IMR-90 (cell line): ENCODE results near the gene BAIAP2. TPM values are rescaled to one million over a fixed set of nuclear protein-coding genes. Genes with fewer than 3 reads are reported as not detected.

Experiments
- ATAC-seq: fragments of 200-7000 bp; cut with Tn5 transposase; 2 replicates; pipeline ENCODE4 v1.9.1; 2020; ENCODE audit warnings: low read depth, mild to moderate bottlenecking, moderate library complexity
- BruUV-seq: library from RNA; stranded (reverse); fragments of 400-500 nt; replicated peaks from 2 replicates; lab custom pipeline; 2021; lab: Mats Ljungman, UMichigan
- CTCF ChIA-PET: fragments of 300-600 bp; formaldehyde crosslinking; extraction: SDS; loops from one replicate; lab custom pipeline; 2021; ENCODE audit warnings: antibody characterized with exemption; lab: Yijun Ruan, JAX
- POLR2A ChIA-PET: fragments of 300-600 bp; sonication (Branson Sonifier 250); formaldehyde crosslinking; loops from one replicate; lab custom pipeline; 2022; ENCODE audit warnings: antibody characterized with exemption; ENCODE audit not compliant: unreplicated experiment; lab: Charles Lee
- DNase-seq: peaks from one replicate; pipeline ENCODE4 v3.0.0; 2013
- H2AFZ ChIP-seq: replicated peaks from 2 replicates; pipeline ENCODE3; 2013; ENCODE audit warnings: low read length, mild to moderate bottlenecking; ENCODE audit not compliant: poor library complexity
- H2AK5ac ChIP-seq: 2 replicates; pipeline ENCODE4 v1.6.1; 2013; ENCODE audit warnings: low read depth, low read length, inconsistent platforms
- H2AK9ac ChIP-seq: replicated peaks from 2 replicates; pipeline ENCODE3; 2013; ENCODE audit warnings: mild to moderate bottlenecking, low read depth, low read length, moderate library complexity; ENCODE audit not compliant: poor library complexity
- H2BK120ac ChIP-seq: 2 replicates; pipeline ENCODE4 v1.6.1; 2013; ENCODE audit warnings: low read depth, low read length, inconsistent platforms
- H2BK15ac ChIP-seq: 3 replicates; pipeline ENCODE4 v1.6.1; 2013; ENCODE audit warnings: low read depth, low read length, inconsistent platforms
- H2BK20ac ChIP-seq: 2 replicates; pipeline ENCODE4 v1.6.1; 2013; ENCODE audit warnings: low read depth, mild to moderate bottlenecking, inconsistent platforms, low read length, moderate library complexity
- H2BK5ac ChIP-seq: 2 replicates; pipeline ENCODE4 v1.6.1; 2013; ENCODE audit warnings: mild to moderate bottlenecking, low read depth, low read length, inconsistent platforms; ENCODE audit not compliant: poor library complexity, severe bottlenecking
- H3K14ac ChIP-seq: replicated peaks from 2 replicates; pipeline ENCODE4 v1.6.1; 2013; ENCODE audit warnings: low read depth, low read length, inconsistent platforms
- H3K18ac ChIP-seq: 2 replicates; pipeline ENCODE4 v1.6.1; 2013; ENCODE audit warnings: low read depth, low read length, control low read depth
- H3K23ac ChIP-seq: 2 replicates; pipeline ENCODE4 v1.6.1; 2013; ENCODE audit warnings: low read depth, low read length, inconsistent platforms
- H3K27ac ChIP-seq: 2 replicates; pipeline ENCODE4 v1.5.1; 2013; ENCODE audit warnings: mild to moderate bottlenecking, control low read depth, low read length; ENCODE audit not compliant: insufficient read depth
- H3K27me3 ChIP-seq: 2 replicates; pipeline ENCODE4 v1.6.1; 2013; ENCODE audit warnings: low read length; ENCODE audit not compliant: control insufficient read depth, insufficient read depth
- H3K36me3 ChIP-seq: 2 replicates; pipeline ENCODE4 v1.6.1; 2013; ENCODE audit warnings: low read length, mixed read lengths; ENCODE audit not compliant: control insufficient read depth, insufficient read depth
- H3K4ac ChIP-seq: 2 replicates; pipeline ENCODE4 v1.6.1; 2013; ENCODE audit warnings: low read depth, low read length, inconsistent platforms
- H3K4me1 ChIP-seq: 2 replicates; pipeline ENCODE4 v1.6.1; 2013; ENCODE audit warnings: low read length, mixed read lengths; ENCODE audit not compliant: control insufficient read depth, insufficient read depth
- H3K4me2 ChIP-seq: 2 replicates; pipeline ENCODE4 v1.6.1; 2013; ENCODE audit warnings: low read depth, mild to moderate bottlenecking, control low read depth, low read length, moderate library complexity
- H3K4me3 ChIP-seq: 2 replicates; pipeline ENCODE4 v1.5.1; 2013; ENCODE audit warnings: low read depth, mild to moderate bottlenecking, control low read depth, low read length, moderate library complexity; ENCODE audit not compliant: insufficient read depth
- H3K56ac ChIP-seq: 2 replicates; pipeline ENCODE4 v1.6.1; 2013; ENCODE audit warnings: low read length, inconsistent platforms; ENCODE audit not compliant: insufficient read depth; ENCODE audit errors: extremely low read depth
- H3K79me1 ChIP-seq, 2 experiments: 2 replicates each; pipeline ENCODE4 v1.6.1; 2013; ENCODE audit warnings: low read length in 2 of 2, inconsistent platforms in 1 of 2, low read depth in 1 of 2
- H3K9ac ChIP-seq: 2 replicates; pipeline ENCODE4 v1.6.1; 2013; ENCODE audit warnings: low read depth, low read length, control low read depth
- H3K9me1 ChIP-seq: 2 replicates; pipeline ENCODE4 v1.6.1; 2013; ENCODE audit warnings: low read length, inconsistent platforms; ENCODE audit not compliant: insufficient read depth
- H3K9me3 ChIP-seq: 2 replicates; pipeline ENCODE4 v1.6.1; 2013; ENCODE audit warnings: low read length; ENCODE audit not compliant: control insufficient read depth, insufficient read depth
- H4K20me1 ChIP-seq: 2 replicates; pipeline ENCODE4 v1.6.1; 2013; ENCODE audit warnings: low read length, inconsistent platforms; ENCODE audit not compliant: insufficient read depth
- H4K5ac ChIP-seq: 2 replicates; pipeline ENCODE4 v1.6.1; 2013; ENCODE audit warnings: mild to moderate bottlenecking, low read depth, low read length, control low read depth
- H4K8ac ChIP-seq, 2 experiments: 2 replicates each; pipeline ENCODE4 v1.6.1; 2013; ENCODE audit warnings: low read depth in 2 of 2, low read length in 2 of 2, control low read depth in 1 of 2, inconsistent platforms in 1 of 2
- H4K91ac ChIP-seq: 2 replicates; pipeline ENCODE4 v1.6.1; 2013; ENCODE audit warnings: low read depth, low read length, inconsistent platforms; ENCODE audit not compliant: insufficient read depth
- CHD1 ChIP-seq: IDR thresholded peaks from 2 replicates; pipeline ENCODE4 v1.6.1; 2012; ENCODE audit warnings: low read depth, low read length, improper control_type of control experiment
- MAFK ChIP-seq: IDR thresholded peaks from 2 replicates; pipeline ENCODE4 v1.6.1; 2012; ENCODE audit warnings: low read depth, low read length, improper control_type of control experiment
- MXI1 ChIP-seq: IDR thresholded peaks from 2 replicates; pipeline ENCODE4 v1.6.1; 2012; ENCODE audit warnings: low read depth, mild to moderate bottlenecking, low read length, moderate library complexity, borderline replicate concordance
- SMC3 ChIP-seq: fragments of 150-350 bp; IDR thresholded peaks from 2 replicates; pipeline ENCODE4 v1.6.1; 2016; ENCODE audit warnings: low read depth, mild to moderate bottlenecking, antibody characterized with exemption, low read length, moderate library complexity
- WGBS, 2 experiments: methylation state at CpG; one replicate each; pipeline versions ENCODE4 v1.1.5 to v1.1.7; 2013; ENCODE audit warnings: missing lambda C conversion rate in 2 of 2; ENCODE audit not compliant: insufficient read length in 1 of 2; ENCODE audit errors: extremely low coverage in 2 of 2; 5-methylcytosine and 5-hydroxymethylcytosine counted together
- dilution Hi-C: fragments of 300-500 bp; cut with HindIII; formaldehyde crosslinking; loops from one replicate; pipeline ENCODE4 v1.14.3; 2018; ENCODE audit warnings: low sequenced_read_pairs; ENCODE audit not compliant: unreplicated experiment
- in situ Hi-C: fragments of 300-500 bp; cut with MboI; formaldehyde crosslinking; loops from 3 replicates; pipeline ENCODE4 v1.14.3; 2019; ENCODE audit warnings: low sequenced_read_pairs, inconsistent platforms, mixed read lengths
- intact Hi-C: fragments of 100-400 bp; cut with micrococcal nuclease; formaldehyde crosslinking; loops from 2 replicates; pipeline ENCODE4 v1.10.0; 2022
- polyA plus RNA-seq, 3 experiments: library from polyadenylated mRNA; depleted of rRNA; stranded (reverse); fragments of >200 nt; gene quantifications; 2 replicates each; pipeline ENCODE4 v1.2.3, GENCODE V29; 2012; ENCODE audit warnings: low replicate concordance in 1 of 3
- total RNA-seq: library from RNA; depleted of rRNA; stranded (reverse); fragments of >200 nt; gene quantifications from 2 replicates; pipeline ENCODE4 v1.2.3, GENCODE V29; 2012

The BAIAP2 gene
- total and polyA plus RNA-seq, 2 of the 4 experiments (the other 2 are of a cell fraction), result 18.3 to 32.6 TPM

DNA sequence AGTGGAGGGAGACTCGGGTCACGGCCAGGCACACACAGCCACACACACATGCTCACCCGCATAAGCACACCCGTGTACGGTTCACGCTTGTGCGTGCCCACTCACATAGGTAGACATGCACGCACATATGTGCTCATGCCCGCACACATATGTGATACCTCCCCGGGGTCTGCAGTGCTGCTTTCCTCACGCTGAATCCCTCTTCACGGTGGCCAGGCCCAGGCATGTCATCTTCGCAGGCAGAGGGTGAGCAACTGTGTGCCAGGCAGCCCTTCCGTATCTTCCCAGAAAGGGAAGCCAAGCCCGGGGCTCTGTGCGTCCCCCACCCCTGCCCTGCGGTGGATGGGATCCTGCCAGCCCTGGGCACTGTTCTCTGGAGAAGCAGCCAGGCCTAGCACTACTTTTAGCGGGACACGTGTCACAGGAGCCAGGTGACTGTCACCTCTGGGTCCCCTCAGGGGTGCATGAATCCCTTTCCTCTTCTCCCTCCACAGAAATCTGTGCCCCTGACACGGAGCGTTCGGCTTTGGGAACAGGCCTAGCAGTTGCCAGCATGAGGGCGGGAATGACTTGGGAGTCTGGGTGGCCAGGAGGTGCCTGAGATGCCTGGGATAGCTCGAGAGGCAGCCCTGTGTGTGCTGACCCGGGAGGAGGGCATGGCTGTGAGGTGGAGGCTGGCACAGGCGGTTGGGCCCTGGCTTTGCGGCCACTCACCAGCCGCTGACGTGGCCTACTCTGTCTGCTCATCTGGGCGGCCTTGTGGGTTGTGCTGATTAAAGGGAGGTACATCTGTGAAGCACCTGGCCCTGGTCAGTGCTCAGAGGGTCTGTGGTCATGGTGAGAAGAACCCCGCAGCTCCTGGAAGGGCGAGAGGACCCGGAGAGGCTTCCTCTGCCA lies 47.5 kb downstream of the BAIAP2 start (continued):
- TF ChIP-seq MXI1, result no peak

DNA sequence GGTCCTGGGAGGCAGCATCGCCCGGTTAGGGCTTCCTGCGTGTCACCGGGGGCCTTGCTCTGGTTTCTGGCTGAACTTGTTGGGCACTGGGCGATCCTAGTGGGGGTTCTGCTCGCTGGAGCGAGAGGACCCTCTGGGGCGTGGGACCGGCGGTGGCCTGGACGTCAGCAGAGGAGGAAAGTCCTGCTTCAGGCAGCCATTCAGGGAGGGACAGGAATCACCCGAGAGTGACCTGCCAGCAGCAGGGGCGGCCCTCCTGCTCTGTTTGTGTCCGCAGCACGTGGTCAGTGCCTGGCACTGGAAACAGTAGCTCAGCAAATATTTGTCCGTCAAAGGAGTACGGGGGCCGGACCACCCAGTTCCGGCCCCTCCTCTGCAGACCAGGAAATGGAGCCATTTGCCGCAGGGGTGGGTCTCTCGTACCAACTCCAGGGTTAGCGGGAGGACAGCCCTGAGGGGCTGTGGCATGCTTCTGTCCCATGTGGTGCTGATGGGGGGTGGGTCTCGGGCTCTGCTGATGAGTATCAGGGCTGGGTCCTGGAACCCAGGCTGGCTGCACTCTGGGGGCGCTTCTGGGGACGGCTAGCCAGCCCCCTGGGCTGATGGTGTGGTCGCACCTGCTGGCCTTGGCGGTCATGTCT lies 48.3 kb downstream of the BAIAP2 start:
- H3K4me2 ChIP-seq, result no peak overlapping the region
- H3K23ac ChIP-seq, result no peak overlapping the region
- WGBS, 2 experiments, result 67% methylated on average over 9 of the region's 27 CpGs; no CpG with 5 or more reads in 1 of the 2 experiments
- in situ Hi-C loops (no loop called here), intact Hi-C loops (no loop called here), dilution Hi-C loops (no loop called here)
- no peak overlapping the region for H3K14ac ChIP-seq
- H3K4me1 ChIP-seq, result no peaks in the 10 kb centered on the region
- no peak overlapping the region for H2BK120ac ChIP-seq
- H4K5ac ChIP-seq, result no peak overlapping the region
- H2AK9ac ChIP-seq, result no peak overlapping the region
- 0 out of 4 replicates have a peak, but pooled peaks cover 0 to 3% of the 10 kb centered on the region in 2 experiments for H3K79me1 ChIP-seq
- BruUV-seq, result no TSS peak
- H3K27ac ChIP-seq, result no peak overlapping the region
- H3K4me3 ChIP-seq, result no peak overlapping the region
- ATAC-seq (no peak), DNase-seq (no peak)
- no peak overlapping the region for H2AK5ac ChIP-seq
- peak overlapping the region; percentile 43 for H2AFZ ChIP-seq
- H3K36me3 ChIP-seq, result peaks cover 14% of the 10 kb centered on the region; the same call in 1 of the 2 replicates
- no peak overlapping the region for H3K9ac ChIP-seq
- H4K20me1 ChIP-seq, result no peaks in the 10 kb centered on the region; the same call in 1 of the 2 replicates
- H2BK15ac ChIP-seq, result no peak overlapping the region
- no peak overlapping the region for H2BK5ac ChIP-seq
- H3K18ac ChIP-seq, result no peak overlapping the region
- TF ChIP-seq SMC3 (no peak), MAFK (no peak), CHD1 (no peak)
- no peaks in the 10 kb centered on the region for H3K27me3 ChIP-seq
- H3K4ac ChIP-seq, result no peak overlapping the region
- H4K8ac ChIP-seq, result no peak overlapping the region
- H3K56ac ChIP-seq, result no peak overlapping the region
- H4K91ac ChIP-seq, result no peak overlapping the region
- no peaks in the 10 kb centered on the region for H3K9me3 ChIP-seq
- H2BK20ac ChIP-seq, result no peak overlapping the region
- CTCF ChIA-PET, result no interaction called here
- POLR2A ChIA-PET, result no interaction called here
- H3K9me1 ChIP-seq, result no peaks in the 10 kb centered on the region
